ENCODE measurements around the gene KSR2.

DNA sequence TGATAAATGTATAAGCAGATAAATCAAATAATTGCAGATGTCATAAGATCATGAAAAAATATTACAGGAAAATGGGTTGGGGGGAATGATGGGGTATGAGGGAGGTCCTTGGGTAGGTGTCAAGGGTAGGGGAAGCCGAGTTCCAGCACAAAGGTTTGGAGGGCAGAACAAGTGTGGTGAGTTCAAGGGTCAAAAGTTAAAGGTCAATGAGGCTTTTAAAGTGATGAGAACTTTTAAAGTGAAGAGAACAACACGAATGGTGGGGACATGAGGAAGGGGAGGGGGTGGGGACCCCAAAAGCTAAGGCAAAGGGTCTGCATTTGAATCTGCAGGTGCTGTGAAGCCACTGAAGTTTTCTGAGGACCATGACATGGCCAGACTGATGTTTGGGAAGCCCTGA is 406.8 kb downstream of the KSR2 start:
- TF ChIP-seq CTCF (IDR thresholded peaks at IDR 0.05) (no peak), EZH2phosphoT487 (IDR thresholded peaks at IDR 0.05) (no peak)
